OCI-LY1 (cell line): ENCODE measurements around the gene RHOBTB3.

Experiments
- H2AFZ ChIP-seq: fragments of 200-600 bp; sonication (generic), shearing (Covaris generic); 2 replicates; pipeline ENCODE4 v1.6.0; 2014; ENCODE audit warnings: antibody characterized with exemption, mild to moderate bottlenecking, low read length
- H3F3A ChIP-seq: fragments of 200-600 bp; sonication (generic), shearing (Covaris generic); 2 replicates; pipeline ENCODE4 v1.6.0; 2014; ENCODE audit warnings: mild to moderate bottlenecking, antibody characterized with exemption, low read length, moderate library complexity; ENCODE audit not compliant: insufficient read depth
- H3K27ac ChIP-seq: fragments of 200-600 bp; sonication (generic); 2 replicates; pipeline ENCODE4 v1.5.1; 2014; ENCODE audit warnings: low read length, mixed run types, mild to moderate bottlenecking, low read depth; ENCODE audit not compliant: poor library complexity, severe bottlenecking
- H3K27me3 ChIP-seq: fragments of 200-600 bp; sonication (generic); 2 replicates; pipeline ENCODE4 v1.6.0; 2014; ENCODE audit warnings: antibody characterized with exemption, mild to moderate bottlenecking, low read length, moderate library complexity; ENCODE audit not compliant: insufficient read depth
- H3K36me3 ChIP-seq: fragments of 200-600 bp; sonication (generic); 2 replicates; pipeline ENCODE4 v1.6.1; 2014; ENCODE audit warnings: mild to moderate bottlenecking, antibody characterized with exemption, low read length, moderate library complexity, mixed read lengths; ENCODE audit not compliant: insufficient read depth
- H3K4me1 ChIP-seq: fragments of 200-600 bp; sonication (generic); 2 replicates; pipeline ENCODE4 v1.5.1; 2014; ENCODE audit warnings: mild to moderate bottlenecking, low read length, moderate library complexity; ENCODE audit not compliant: insufficient read depth, severe bottlenecking
- H3K4me2 ChIP-seq: fragments of 200-600 bp; sonication (generic), shearing (Covaris generic); 2 replicates; pipeline ENCODE4 v1.6.1; 2014; ENCODE audit warnings: low read length
- H3K4me3 ChIP-seq: fragments of 200-600 bp; sonication (generic); 2 replicates; pipeline ENCODE4 v1.5.1; 2014; ENCODE audit warnings: low read length, low read depth, mild to moderate bottlenecking, mixed read lengths; ENCODE audit not compliant: poor library complexity, severe bottlenecking
- H3K79me2 ChIP-seq: fragments of 200-600 bp; shearing (Covaris generic); 2 replicates; pipeline ENCODE4 v1.6.1; 2016; ENCODE audit warnings: mixed run types, low read length, mixed read lengths; ENCODE audit not compliant: insufficient read depth
- H3K9ac ChIP-seq: fragments of 200-600 bp; sonication (generic), shearing (Covaris generic); 2 replicates; pipeline ENCODE4 v1.6.1; 2014; ENCODE audit warnings: mild to moderate bottlenecking, low read length, mixed read lengths
- H3K9me2 ChIP-seq: fragments of 200-600 bp; sonication (generic), shearing (Covaris generic); 2 replicates; pipeline ENCODE4 v1.6.1; 2014; ENCODE audit warnings: low read depth, mild to moderate bottlenecking, low read length, mixed read lengths
- H3K9me3 ChIP-seq: fragments of 200-600 bp; shearing (Covaris generic); 2 replicates; pipeline ENCODE4 v1.6.1; 2014; ENCODE audit warnings: low read length, mixed read lengths
- H4K20me1 ChIP-seq: fragments of 200-600 bp; sonication (generic), shearing (Covaris generic); 2 replicates; pipeline ENCODE4 v1.6.0; 2016; ENCODE audit warnings: mild to moderate bottlenecking, low read length; ENCODE audit not compliant: insufficient read depth
- CTCF ChIP-seq: fragments of 200-600 bp; sonication (generic), shearing (Covaris generic); IDR thresholded peaks from 2 replicates; pipeline ENCODE4 v1.5.1; 2017; ENCODE audit warnings: mild to moderate bottlenecking, antibody characterized with exemption, low read length, moderate library complexity, mixed read lengths
- EZH2 ChIP-seq: fragments of 200-600 bp; sonication (generic), shearing (Covaris generic); IDR thresholded peaks from 2 replicates; pipeline ENCODE4 v1.8.0; 2017; ENCODE audit warnings: borderline replicate concordance, mixed run types, mild to moderate bottlenecking, antibody characterized with exemption, low read length, moderate library complexity, mixed read lengths

Gene RHOBTB3

GRCh38 chr5:95825495-95825894, 94.4 kb downstream of the RHOBTB3 start:
- Histone ChIP-seq H3K9me2 (no peaks in the 10 kb centered on the region), H3K9me3 (no peaks in the 10 kb centered on the region), H3K27me3 (no peaks in the 10 kb centered on the region), H3K9ac (no peak overlapping the region), H3F3A (no peaks in the 10 kb centered on the region), H3K79me2 (no peaks in the 10 kb centered on the region), H3K4me2 (no peak overlapping the region), H3K36me3 (no peaks in the 10 kb centered on the region), H4K20me1 (no peaks in the 10 kb centered on the region), H3K27ac (no peak overlapping the region), H2AFZ (no peak overlapping the region), H3K4me1 (peaks cover 39% of the 10 kb centered on the region), H3K4me3 (no peak overlapping the region)
- TF ChIP-seq CTCF (no peak), EZH2 (no peak)

- Histone ChIP-seq H3K9ac (no peak overlapping the region), H3K9me3 (no peaks in the 10 kb centered on the region), H3F3A (no peaks in the 10 kb centered on the region), H3K4me3 (no peak overlapping the region), H3K9me2 (no peaks in the 10 kb centered on the region), H3K4me1 (peaks cover 24% of the 10 kb centered on the region), H2AFZ (no peak overlapping the region), H3K27me3 (no peaks in the 10 kb centered on the region), H4K20me1 (no peaks in the 10 kb centered on the region), H3K79me2 (no peaks in the 10 kb centered on the region), H3K4me2 (no peak overlapping the region), H3K27ac (no peak overlapping the region), H3K36me3 (no peaks in the 10 kb centered on the region)
- TF ChIP-seq CTCF (no peak), EZH2 (no peak)
Observed at GRCh38 chr5:95826949-95827891, 96.1 kb downstream of the RHOBTB3 start.

- Histone ChIP-seq H3K4me3 (no peak overlapping the region), H3K27me3 (no peaks in the 10 kb centered on the region), H2AFZ (no peak overlapping the region), H3K4me2 (no peak overlapping the region), H3K27ac (no peak overlapping the region), H3K4me1 (peaks cover 18% of the 10 kb centered on the region), H3K9ac (no peak overlapping the region), H3K9me2 (no peaks in the 10 kb centered on the region), H3K9me3 (no peaks in the 10 kb centered on the region), H3K79me2 (no peaks in the 10 kb centered on the region), H3K36me3 (no peaks in the 10 kb centered on the region), H4K20me1 (no peaks in the 10 kb centered on the region), H3F3A (no peaks in the 10 kb centered on the region)
- no peak for TF ChIP-seq CTCF
- TF ChIP-seq EZH2, result no peak
Observed at GRCh38 chr5:95827892-95828246, 96.7 kb downstream of the RHOBTB3 start.
